HCT116 (cell line): ENCODE measurements around the gene ERC2. TPM values are rescaled to one million over a fixed set of nuclear protein-coding genes. Genes with fewer than 3 reads are reported as not detected.

Source experiments
- ATAC-seq: fragments of 200-7000 bp; cut with Tn5 transposase; 2 replicates; pipeline ENCODE4 v1.9.1; 2020; ENCODE audit warnings: mild to moderate bottlenecking, moderate library complexity
- BruUV-seq: library from RNA; stranded (reverse); fragments of 400-500 nt; replicated peaks from 2 replicates; lab custom pipeline; 2021; lab: Mats Ljungman, UMichigan
- CTCF ChIA-PET: fragments of 300-600 bp; sonication (Branson Sonifier 250); formaldehyde crosslinking; loops from one replicate; lab custom pipeline; 2021; ENCODE audit warnings: antibody characterized with exemption; lab: Charles Lee
- POLR2A ChIA-PET: fragments of 300-600, 350-600 bp; sonication (Branson Sonifier 250); formaldehyde crosslinking; loops from one replicate; lab custom pipeline; 2021; ENCODE audit warnings: antibody characterized with exemption; lab: Charles Lee
- RAD21 ChIA-PET, 2 experiments: fragments of 300-600 bp; sonication (Branson Sonifier 250); formaldehyde crosslinking; loops; one replicate each; lab custom pipeline; 2023; ENCODE audit warnings: low total read pairs in 2 of 2; ENCODE audit not compliant: uncharacterized antibody in 2 of 2, unreplicated experiment in 2 of 2, low non-redundant PET in 1 of 2; lab: Charles Lee
- DNase-seq: peaks from one replicate; pipeline ENCODE4 v3.0.0-alpha.2; 2010; ENCODE audit warnings: low read depth, low spot score
- H2AFZ ChIP-seq: fragments of 200-600 bp; shearing (Covaris generic), sonication (generic); 2 replicates; pipeline ENCODE4 v1.6.1; 2017; ENCODE audit warnings: low read depth, mixed run types, mixed read lengths, antibody characterized with exemption, low read length; ENCODE audit not compliant: poor library complexity, severe bottlenecking
- H3K27ac ChIP-seq: 2 replicates; pipeline ENCODE4 v1.5.1; 2012; ENCODE audit warnings: low read depth, low read length
- H3K27me3 ChIP-seq: fragments of 200-600 bp; sonication (generic); 2 replicates; pipeline ENCODE4 v1.6.1; 2016; ENCODE audit warnings: mixed run types, low read length, mixed read lengths; ENCODE audit not compliant: insufficient read depth
- H3K36me3 ChIP-seq, 2 experiments: fragments of 200-500 bp in 1 of 2; fragments of 200-600 bp in 1 of 2; sonication (Bioruptor generic) in 1 of 2; sonication (generic) in 1 of 2; 2 replicates each; pipeline versions ENCODE4 v1.5.1 to v1.6.1; 2014 to 2016; ENCODE audit warnings: low read length in 2 of 2, inconsistent platforms in 1 of 2, mixed read lengths in 1 of 2, mixed run types in 1 of 2; ENCODE audit not compliant: insufficient read depth in 2 of 2, control insufficient read depth in 1 of 2
- H3K4me1 ChIP-seq, 2 experiments: fragments of 200-600 bp in 1 of 2; sonication (generic) in 1 of 2; 2 replicates each; pipeline versions ENCODE4 v1.5.1 to v1.6.1; 2012 to 2017; ENCODE audit warnings: low read length in 2 of 2, inconsistent platforms in 1 of 2, mild to moderate bottlenecking in 1 of 2, mixed read lengths in 1 of 2, mixed run types in 1 of 2, moderate library complexity in 1 of 2; ENCODE audit not compliant: insufficient read depth in 2 of 2, control insufficient read depth in 1 of 2
- H3K4me2 ChIP-seq: fragments of 200-600 bp; sonication (generic); 2 replicates; pipeline ENCODE4 v1.6.1; 2017; ENCODE audit warnings: mixed run types, low read length, mixed read lengths
- H3K4me3 ChIP-seq, 2 experiments: fragments of 200-600 bp in 1 of 2; sonication (generic) in 1 of 2; replicated peaks in 1 of 2; 2 replicates each; pipeline ENCODE4 v1.5.1; 2011 to 2016; ENCODE audit warnings: low read length in 2 of 2, control low read depth in 1 of 2, low read depth in 1 of 2, mild to moderate bottlenecking in 1 of 2, mixed read lengths in 1 of 2, mixed run types in 1 of 2
- H3K79me2 ChIP-seq: fragments of 200-600 bp; sonication (generic); 2 replicates; pipeline ENCODE4 v1.6.1; 2017; ENCODE audit warnings: mild to moderate bottlenecking, mixed run types, low read length, moderate library complexity, mixed read lengths; ENCODE audit not compliant: insufficient read depth
- H3K9ac ChIP-seq: fragments of 200-600 bp; sonication (generic); 2 replicates; pipeline ENCODE4 v1.6.1; 2016; ENCODE audit warnings: low read length, mixed read lengths
- H3K9me2 ChIP-seq: fragments of 200-600 bp; sonication (generic), shearing (Covaris generic); 2 replicates; pipeline ENCODE4 v1.6.1; 2017; ENCODE audit warnings: mixed run types, mild to moderate bottlenecking, moderate library complexity; ENCODE audit not compliant: insufficient read depth
- H3K9me3 ChIP-seq, 2 experiments: fragments of 200-500 bp in 1 of 2; fragments of 200-600 bp in 1 of 2; sonication (Bioruptor generic) in 1 of 2; sonication (generic) in 1 of 2; 2 replicates each; pipeline ENCODE4 v1.6.1; 2014 to 2017; ENCODE audit warnings: low read length in 2 of 2, mixed read lengths in 2 of 2, inconsistent platforms in 1 of 2, low read depth in 1 of 2, mild to moderate bottlenecking in 1 of 2, mixed run types in 1 of 2, moderate library complexity in 1 of 2; ENCODE audit not compliant: control insufficient read depth in 1 of 2, insufficient read depth in 1 of 2
- H4K20me1 ChIP-seq: fragments of 200-600 bp; sonication (generic), shearing (Covaris generic); 2 replicates; pipeline ENCODE4 v1.6.1; 2017; ENCODE audit warnings: mixed run types, mild to moderate bottlenecking, moderate library complexity; ENCODE audit not compliant: insufficient read depth
- ELF1 ChIP-seq: IDR thresholded peaks from 2 replicates; pipeline ENCODE4 v1.6.1; 2012; ENCODE audit warnings: low read depth, borderline replicate concordance
- EZH2 ChIP-seq: fragments of 200-600 bp; sonication (generic); IDR thresholded peaks from 2 replicates; pipeline ENCODE4 v1.6.1; 2017; ENCODE audit warnings: antibody characterized with exemption, mixed run types
- POLR2AphosphoS5 ChIP-seq: IDR thresholded peaks from 2 replicates; pipeline ENCODE4 v1.6.1; 2011; ENCODE audit warnings: mild to moderate bottlenecking, low read depth, low read length, moderate library complexity
- ZFX ChIP-seq: fragments of 450-650 bp; IDR thresholded peaks from 2 replicates; pipeline ENCODE4 v1.6.1; 2017
- intact Hi-C: fragments of 100-400 bp; cut with micrococcal nuclease; formaldehyde crosslinking; loops from 2 replicates; pipeline ENCODE4 v1.10.0; 2022
- total RNA-seq: library from RNA; stranded (reverse); gene quantifications from one replicate; pipeline ENCODE4 v1.2.1, GENCODE V29; 2021; ENCODE audit not compliant: unreplicated experiment
- TF ChIP-seq, protein P1 (sequence below): IDR thresholded peaks from 2 replicates; pipeline ENCODE4 v1.6.1; 2011; ENCODE audit warnings: mild to moderate bottlenecking, low read length, moderate library complexity; ENCODE audit not compliant: insufficient replicate concordance; ENCODE audit errors: extremely low read depth

ERC2 gene
- total RNA-seq, 1 experiment from 2014 or later: not detected

DNA sequence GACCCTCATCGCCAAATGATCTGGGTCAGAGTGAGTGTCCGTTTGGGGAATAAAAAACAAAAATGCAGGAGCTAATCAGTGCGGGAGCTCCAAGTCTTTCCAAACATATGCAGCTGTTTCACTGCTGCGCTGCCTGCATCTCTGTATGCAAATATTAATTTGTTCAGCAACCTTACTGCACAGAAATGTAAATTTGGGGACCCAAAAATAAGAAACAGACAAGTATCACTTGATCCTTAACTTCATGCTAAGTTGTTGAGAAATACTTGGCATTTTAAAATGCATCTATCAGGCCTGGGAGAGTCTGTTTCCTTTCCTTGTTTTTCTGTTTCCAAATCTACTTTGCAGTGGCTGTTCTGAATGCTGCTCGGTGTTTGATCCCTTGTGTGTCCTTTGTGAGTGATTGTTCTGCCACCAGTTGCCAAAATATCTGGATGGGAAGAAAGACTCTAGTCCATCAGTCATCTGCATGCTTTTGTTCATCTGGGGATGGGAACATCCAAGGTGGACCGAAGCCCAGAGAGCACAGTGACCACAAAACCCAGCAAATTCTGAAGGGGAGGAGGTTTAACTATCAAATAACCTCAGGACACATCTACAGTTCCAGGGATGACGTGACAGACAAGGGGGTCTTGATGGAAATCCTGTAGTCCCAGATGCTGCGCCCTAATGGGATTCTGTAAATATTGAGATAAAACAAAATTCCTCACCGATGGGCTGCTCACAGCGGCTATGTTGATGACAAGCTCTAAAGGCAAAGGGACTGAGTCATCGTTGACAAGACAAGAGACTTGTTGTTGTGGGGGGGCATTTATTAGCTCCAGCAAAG lies 781.6 kb downstream of the ERC2 start:
- no peak overlapping the region for H3K4me2 ChIP-seq
- no peak for TF ChIP-seq ELF1
- no peak for TF ChIP-seq EZH2
- TF ChIP-seq, protein P1, sequence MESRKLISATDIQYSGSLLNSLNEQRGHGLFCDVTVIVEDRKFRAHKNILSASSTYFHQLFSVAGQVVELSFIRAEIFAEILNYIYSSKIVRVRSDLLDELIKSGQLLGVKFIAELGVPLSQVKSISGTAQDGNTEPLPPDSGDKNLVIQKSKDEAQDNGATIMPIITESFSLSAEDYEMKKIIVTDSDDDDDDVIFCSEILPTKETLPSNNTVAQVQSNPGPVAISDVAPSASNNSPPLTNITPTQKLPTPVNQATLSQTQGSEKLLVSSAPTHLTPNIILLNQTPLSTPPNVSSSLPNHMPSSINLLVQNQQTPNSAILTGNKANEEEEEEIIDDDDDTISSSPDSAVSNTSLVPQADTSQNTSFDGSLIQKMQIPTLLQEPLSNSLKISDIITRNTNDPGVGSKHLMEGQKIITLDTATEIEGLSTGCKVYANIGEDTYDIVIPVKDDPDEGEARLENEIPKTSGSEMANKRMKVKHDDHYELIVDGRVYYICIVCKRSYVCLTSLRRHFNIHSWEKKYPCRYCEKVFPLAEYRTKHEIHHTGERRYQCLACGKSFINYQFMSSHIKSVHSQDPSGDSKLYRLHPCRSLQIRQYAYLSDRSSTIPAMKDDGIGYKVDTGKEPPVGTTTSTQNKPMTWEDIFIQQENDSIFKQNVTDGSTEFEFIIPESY: no peak
- TF ChIP-seq POLR2AphosphoS5: no peak
- TF ChIP-seq ZFX: no peak
- no peaks in the 10 kb centered on the region for H4K20me1 ChIP-seq
- intact Hi-C loops: no loop called here
- CTCF ChIA-PET: no interaction called here
- H3K9me2 ChIP-seq: no peaks in the 10 kb centered on the region
- peaks cover 0 to 5% of the 10 kb centered on the region in 2 experiments; a peak in 2 of 4 replicates for H3K9me3 ChIP-seq
- H3K4me1 ChIP-seq: no peaks in the 10 kb centered on the region
- no peak overlapping the region for H3K27ac ChIP-seq
- H3K9ac ChIP-seq: no peak overlapping the region
- BruUV-seq: no TSS peak
- H3K36me3 ChIP-seq: no peaks in the 10 kb centered on the region
- RAD21 ChIA-PET: no interaction called here
- H2AFZ ChIP-seq: no peak overlapping the region
- no peaks in the 10 kb centered on the region for H3K79me2 ChIP-seq
- DNase-seq: no peak
- H3K27me3 ChIP-seq: no peaks in the 10 kb centered on the region
- no peak overlapping the region for H3K4me3 ChIP-seq
- POLR2A ChIA-PET: no interaction called here
- ATAC-seq: no peak
